PC-3 (cell line): Measurements from ENCODE around the gene ANKS6.

Source experiments
- CTCF ChIP-seq: fragments of 300-600 bp; sonication (generic); conservative IDR thresholded peaks from 2 replicates; pipeline ENCODE4 v1.5.1; 2017; ENCODE audit warnings: antibody characterized with exemption, low read depth, mild to moderate bottlenecking, low read length
- EZH2 ChIP-seq: fragments of 300-600 bp; sonication (generic); IDR thresholded peaks from one replicate; pipeline ENCODE4 v1.6.1; 2017; ENCODE audit warnings: antibody characterized with exemption, mild to moderate bottlenecking, low read length; ENCODE audit not compliant: unreplicated experiment

- no peak for TF ChIP-seq CTCF
- no peak for TF ChIP-seq EZH2
Observed at GRCh38 chr9:98728500-98728899, 67.9 kb downstream of the ANKS6 start.
